ENCODE measurements around the gene AMPD3.

The AMPD3 gene

DNA sequence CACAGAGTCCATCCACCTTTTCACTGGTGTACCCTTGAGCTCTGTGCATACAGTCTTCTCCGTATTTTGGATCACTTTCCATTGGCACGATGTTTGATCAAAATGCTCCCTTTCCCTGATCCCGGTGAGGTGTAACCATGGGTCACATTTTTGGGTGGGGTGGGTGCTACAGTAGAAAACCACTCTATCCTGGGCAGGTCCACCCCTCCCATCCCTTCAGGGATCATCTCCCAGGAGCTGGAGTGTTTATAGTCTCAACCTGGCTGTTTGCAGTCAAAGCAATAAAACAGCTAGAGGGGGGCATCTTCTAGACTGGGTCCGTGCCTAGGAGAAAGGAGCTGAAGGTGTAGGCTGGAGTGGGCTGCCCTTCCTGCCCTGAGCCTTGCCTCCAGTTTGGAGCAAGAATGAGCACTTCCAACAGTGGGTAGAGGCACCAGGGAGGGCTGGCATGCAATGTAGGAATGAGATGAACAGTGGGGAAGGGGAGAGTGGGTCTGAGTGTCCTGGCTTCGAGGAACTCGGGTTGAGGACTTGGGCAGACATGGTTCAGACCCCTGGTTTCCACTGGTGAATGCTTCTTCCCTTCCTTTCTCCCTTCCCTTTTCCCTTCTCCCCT is 47.1 kb downstream of the AMPD3 start:
- H4K12ac ChIP-seq (ENCODE audit: low read depth, low read length) = no peak overlapping the region
- H3K9ac ChIP-seq (ENCODE audit: low read length) = no peak overlapping the region
- no peak overlapping the region for H2AK5ac ChIP-seq (ENCODE audit: low read length)
- H3K27me3 ChIP-seq (ENCODE audit: insufficient read depth, low read length) = no peaks in the 10 kb centered on the region
- H3K36me3 ChIP-seq (ENCODE audit: control insufficient read depth in 1 of 2, insufficient read depth in 2 of 2, low read length in 2 of 2) = no peaks in the 10 kb centered on the region
- H2BK12ac ChIP-seq (ENCODE audit: low read length) = no peak overlapping the region
- H2BK120ac ChIP-seq (ENCODE audit: insufficient read depth, low read length, poor library complexity) = no peak overlapping the region
- no peak overlapping the region for H3K27ac ChIP-seq (ENCODE audit: low read depth, low read length)
- H3K18ac ChIP-seq (ENCODE audit: low read length) = no peak overlapping the region
- no peak overlapping the region for H4K8ac ChIP-seq (ENCODE audit: low read depth, low read length)
- H3K4me3 ChIP-seq (ENCODE audit: low read depth, low read length) = no peak overlapping the region
- no peaks in the 10 kb centered on the region for H3K79me1 ChIP-seq (ENCODE audit: low read length)
- H2AFZ ChIP-seq (ENCODE audit: insufficient read depth, low read length, poor library complexity) = no peak overlapping the region
- no CpG with 5 or more reads among the region's 6 CpGs for WGBS (ENCODE audit: extremely low coverage, insufficient coverage, insufficient read length)
- H3K9me3 ChIP-seq (ENCODE audit: insufficient read depth, low read depth, low read length) = no peaks in the 10 kb centered on the region
- no peaks in the 10 kb centered on the region for H3K4me1 ChIP-seq (ENCODE audit: control insufficient read depth in 1 of 2, insufficient read depth in 2 of 2, low read length in 2 of 2)
- no peak overlapping the region for H3K4ac ChIP-seq (ENCODE audit: low read depth, low read length)
- no peaks in the 10 kb centered on the region for H3K79me2 ChIP-seq (ENCODE audit: control insufficient read depth, insufficient read depth, low read length, poor library complexity)
- no peak overlapping the region for H3K4me2 ChIP-seq (ENCODE audit: low read length)
- H2BK5ac ChIP-seq (ENCODE audit: low read depth, low read length, poor library complexity) = no peak overlapping the region
- no peak overlapping the region for H3K14ac ChIP-seq (ENCODE audit: low read length)
- H3K23ac ChIP-seq (ENCODE audit: low read length) = peak overlapping the region; percentile 7
- no peak overlapping the region for H4K91ac ChIP-seq (ENCODE audit: low read depth, low read length)
- DNase-seq = no peak

DNA sequence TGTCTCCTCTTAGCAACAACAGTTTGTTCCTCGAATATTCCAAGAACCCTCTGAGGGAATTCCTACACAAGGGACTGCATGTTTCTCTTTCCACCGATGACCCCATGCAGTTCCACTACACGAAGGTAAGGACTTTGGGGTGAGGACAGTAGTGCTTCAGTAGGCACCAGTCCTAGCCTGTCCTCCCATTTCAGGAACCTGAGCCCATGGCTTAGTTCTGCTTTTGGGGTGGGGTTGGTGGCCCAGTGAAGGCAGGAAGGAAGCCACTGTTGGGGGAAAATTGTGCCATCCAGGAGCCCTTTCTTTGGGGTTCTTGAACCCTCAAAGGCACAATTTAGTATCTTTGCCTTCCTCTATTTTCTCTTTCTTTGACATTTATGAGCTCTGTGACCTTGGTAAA is 47.7 kb downstream of the AMPD3 start:
- H3K79me2 ChIP-seq (ENCODE audit: control insufficient read depth, insufficient read depth, low read length, poor library complexity) = no peaks in the 10 kb centered on the region
- no peak overlapping the region for H3K14ac ChIP-seq (ENCODE audit: low read length)
- H2BK12ac ChIP-seq (ENCODE audit: low read length) = no peak overlapping the region
- H2BK5ac ChIP-seq (ENCODE audit: low read depth, low read length, poor library complexity) = no peak overlapping the region
- no peak overlapping the region for H4K91ac ChIP-seq (ENCODE audit: low read depth, low read length)
- H3K79me1 ChIP-seq (ENCODE audit: low read length) = no peaks in the 10 kb centered on the region
- no peaks in the 10 kb centered on the region for H3K9me3 ChIP-seq (ENCODE audit: insufficient read depth, low read depth, low read length)
- no CpG with 5 or more reads among the region's 3 CpGs for WGBS (ENCODE audit: extremely low coverage, insufficient coverage, insufficient read length)
- no peak overlapping the region for H3K4ac ChIP-seq (ENCODE audit: low read depth, low read length)
- no peak overlapping the region for H2BK120ac ChIP-seq (ENCODE audit: insufficient read depth, low read length, poor library complexity)
- H4K8ac ChIP-seq (ENCODE audit: low read depth, low read length) = no peak overlapping the region
- no peak for DNase-seq
- H3K4me2 ChIP-seq (ENCODE audit: low read length) = no peak overlapping the region
- H3K4me1 ChIP-seq (ENCODE audit: control insufficient read depth in 1 of 2, insufficient read depth in 2 of 2, low read length in 2 of 2) = no peaks in the 10 kb centered on the region
- H4K12ac ChIP-seq (ENCODE audit: low read depth, low read length) = no peak overlapping the region
- H3K36me3 ChIP-seq (ENCODE audit: control insufficient read depth in 1 of 2, insufficient read depth in 2 of 2, low read length in 2 of 2) = no peaks in the 10 kb centered on the region
- H3K27me3 ChIP-seq (ENCODE audit: insufficient read depth, low read length) = no peaks in the 10 kb centered on the region
- no peak overlapping the region for H2AFZ ChIP-seq (ENCODE audit: insufficient read depth, low read length, poor library complexity)
- H3K23ac ChIP-seq (ENCODE audit: low read length) = no peak overlapping the region
- H3K9ac ChIP-seq (ENCODE audit: low read length) = no peak overlapping the region
- H3K18ac ChIP-seq (ENCODE audit: low read length) = no peak overlapping the region
- H2AK5ac ChIP-seq (ENCODE audit: low read length) = no peak overlapping the region
- H3K4me3 ChIP-seq (ENCODE audit: low read depth, low read length) = no peak overlapping the region
- H3K27ac ChIP-seq (ENCODE audit: low read depth, low read length) = no peak overlapping the region

DNA sequence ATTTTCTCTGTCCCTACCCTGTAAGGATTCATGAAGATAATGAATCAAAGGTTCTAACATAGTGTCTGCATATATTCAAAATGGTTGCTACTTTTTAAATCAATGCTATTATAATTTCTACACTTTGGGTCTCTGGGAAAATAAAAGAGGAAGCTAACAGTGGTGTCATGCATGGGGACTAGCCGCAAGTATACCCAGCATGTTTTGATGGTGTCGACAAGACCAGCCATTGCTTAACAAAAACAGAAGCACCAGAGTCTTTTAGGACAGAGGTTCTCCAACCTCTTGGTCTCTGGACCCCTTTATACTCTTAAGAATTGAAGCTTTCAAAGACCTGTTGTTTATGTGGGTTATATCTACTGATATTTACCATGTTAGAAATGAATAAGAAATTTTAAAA is 48.2 kb downstream of the AMPD3 start:
- WGBS (ENCODE audit: extremely low coverage, insufficient coverage, insufficient read length) = no CpG with 5 or more reads among the region's 2 CpGs

DNA sequence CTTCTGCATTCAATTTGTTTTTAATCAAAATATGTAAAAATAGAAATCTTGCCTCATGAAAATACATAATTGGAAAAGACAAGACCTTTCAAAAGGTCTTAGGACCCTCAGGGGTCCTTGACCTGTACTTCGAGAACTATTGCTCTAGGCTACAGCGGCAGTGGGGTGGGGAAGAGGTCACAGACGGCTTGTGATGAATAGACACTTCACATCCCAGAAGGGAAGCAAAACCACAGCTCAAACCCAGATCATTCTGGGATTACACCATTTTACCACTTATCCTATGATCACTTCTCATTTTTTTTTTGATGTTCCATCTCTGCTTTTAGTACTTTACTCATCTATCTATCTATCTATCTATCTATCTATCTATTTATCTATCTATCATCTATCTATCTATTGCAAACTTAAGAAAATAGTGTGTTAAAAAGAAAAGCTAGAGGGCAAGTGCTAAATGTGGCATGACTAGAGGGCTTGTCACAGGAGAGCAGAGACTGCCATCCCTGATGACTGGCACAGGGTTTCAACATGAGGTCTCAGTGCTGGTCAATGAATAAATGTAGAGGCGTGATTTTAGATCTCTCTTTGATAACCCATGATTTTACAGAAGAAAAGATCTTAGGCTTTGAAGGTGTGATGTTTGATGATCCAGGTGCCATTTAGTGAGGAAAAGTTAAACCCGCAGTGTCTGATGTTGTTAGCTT is 48.9 kb downstream of the AMPD3 start:
- Histone ChIP-seq H4K12ac (ENCODE audit: low read depth, low read length) (no peak overlapping the region), H4K8ac (ENCODE audit: low read depth, low read length) (no peak overlapping the region), H2AFZ (ENCODE audit: insufficient read depth, low read length, poor library complexity) (no peak overlapping the region), H3K27me3 (ENCODE audit: insufficient read depth, low read length) (no peaks in the 10 kb centered on the region), H4K91ac (ENCODE audit: low read depth, low read length) (no peak overlapping the region), H3K9ac (ENCODE audit: low read length) (no peak overlapping the region), H3K4me2 (ENCODE audit: low read length) (no peak overlapping the region), H3K23ac (ENCODE audit: low read length) (no peak overlapping the region), H3K4me3 (ENCODE audit: low read depth, low read length) (no peak overlapping the region), H3K4ac (ENCODE audit: low read depth, low read length) (no peak overlapping the region), H3K18ac (ENCODE audit: low read length) (no peak overlapping the region), H3K79me2 (ENCODE audit: control insufficient read depth, insufficient read depth, low read length, poor library complexity) (no peaks in the 10 kb centered on the region), H2BK12ac (ENCODE audit: low read length) (no peak overlapping the region), H3K27ac (ENCODE audit: low read depth, low read length) (no peak overlapping the region), H3K14ac (ENCODE audit: low read length) (no peak overlapping the region), H3K79me1 (ENCODE audit: low read length) (no peaks in the 10 kb centered on the region), H2AK5ac (ENCODE audit: low read length) (no peak overlapping the region), H3K4me1 (ENCODE audit: control insufficient read depth in 1 of 2, insufficient read depth in 2 of 2, low read length in 2 of 2) (no peaks in the 10 kb centered on the region), H2BK120ac (ENCODE audit: insufficient read depth, low read length, poor library complexity) (no peak overlapping the region), H3K9me3 (ENCODE audit: insufficient read depth, low read depth, low read length) (no peaks in the 10 kb centered on the region), H3K36me3 (ENCODE audit: control insufficient read depth in 1 of 2, insufficient read depth in 2 of 2, low read length in 2 of 2) (no peaks in the 10 kb centered on the region), H2BK5ac (ENCODE audit: low read depth, low read length, poor library complexity) (no peak overlapping the region)
- WGBS (ENCODE audit: extremely low coverage, insufficient coverage, insufficient read length) = no CpG with 5 or more reads among the region's 5 CpGs
- DNase-seq = no peak

More for the DNA sequence above, 48.2 kb downstream of the AMPD3 start:
- no peak overlapping the region for H2BK12ac ChIP-seq (ENCODE audit: low read length)
- no peak overlapping the region for H3K18ac ChIP-seq (ENCODE audit: low read length)
- H4K12ac ChIP-seq (ENCODE audit: low read depth, low read length) = no peak overlapping the region
- H3K9me3 ChIP-seq (ENCODE audit: insufficient read depth, low read depth, low read length) = no peaks in the 10 kb centered on the region
- H3K79me1 ChIP-seq (ENCODE audit: low read length) = no peaks in the 10 kb centered on the region
- no peak overlapping the region for H2AK5ac ChIP-seq (ENCODE audit: low read length)
- peak in 1 of 2 donors; percentile 4 for DNase-seq
- H2BK120ac ChIP-seq (ENCODE audit: insufficient read depth, low read length, poor library complexity) = no peak overlapping the region
- H3K9ac ChIP-seq (ENCODE audit: low read length) = no peak overlapping the region
- H3K79me2 ChIP-seq (ENCODE audit: control insufficient read depth, insufficient read depth, low read length, poor library complexity) = no peaks in the 10 kb centered on the region
- H3K23ac ChIP-seq (ENCODE audit: low read length) = no peak overlapping the region
- no peak overlapping the region for H3K4ac ChIP-seq (ENCODE audit: low read depth, low read length)
- no peaks in the 10 kb centered on the region for H3K4me1 ChIP-seq (ENCODE audit: control insufficient read depth in 1 of 2, insufficient read depth in 2 of 2, low read length in 2 of 2)
- H4K91ac ChIP-seq (ENCODE audit: low read depth, low read length) = no peak overlapping the region
- H4K8ac ChIP-seq (ENCODE audit: low read depth, low read length) = no peak overlapping the region
- H3K27ac ChIP-seq (ENCODE audit: low read depth, low read length) = no peak overlapping the region
- no peak overlapping the region for H2AFZ ChIP-seq (ENCODE audit: insufficient read depth, low read length, poor library complexity)
- no peak overlapping the region for H3K14ac ChIP-seq (ENCODE audit: low read length)
- no peak overlapping the region for H2BK5ac ChIP-seq (ENCODE audit: low read depth, low read length, poor library complexity)
- no peaks in the 10 kb centered on the region for H3K27me3 ChIP-seq (ENCODE audit: insufficient read depth, low read length)
- H3K36me3 ChIP-seq (ENCODE audit: control insufficient read depth in 1 of 2, insufficient read depth in 2 of 2, low read length in 2 of 2) = no peaks in the 10 kb centered on the region
- H3K4me3 ChIP-seq (ENCODE audit: low read depth, low read length) = no peak overlapping the region
- H3K4me2 ChIP-seq (ENCODE audit: low read length) = no peak overlapping the region
